ENCODE measurements around the gene NOCT.

The NOCT gene

DNA sequence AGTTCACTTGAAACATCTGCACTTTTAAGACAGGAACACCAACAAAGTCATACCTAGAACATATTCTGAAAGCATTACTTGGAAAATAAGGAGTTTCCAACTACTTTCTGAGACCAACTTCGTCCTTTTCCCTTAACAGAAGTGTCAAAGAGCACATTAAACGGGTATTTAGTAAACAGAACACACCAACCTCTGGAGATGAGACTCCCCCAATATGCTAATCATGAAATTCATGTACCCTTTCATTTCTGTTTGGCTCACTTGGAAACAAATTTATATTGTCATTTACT lies 69.2 kb downstream of the NOCT start:
- no peak for DNase-seq (ENCODE audit: low read depth)
- no peaks in the 10 kb centered on the region for H3K36me3 ChIP-seq (ENCODE audit: control insufficient read depth, insufficient read depth, low read length, severe bottlenecking)
- H3K4me1 ChIP-seq (ENCODE audit: control insufficient read depth, insufficient read depth, low read length), result peaks cover 26% of the 10 kb centered on the region
- no peaks in the 10 kb centered on the region for H3K27me3 ChIP-seq (replicated peaks; ENCODE audit: control insufficient read depth, insufficient read depth, low read length)
- peak overlapping the region; percentile 98 for H3K4me3 ChIP-seq (ENCODE audit: low read length)
- peak overlapping the region; percentile 95 for H3K9ac ChIP-seq (ENCODE audit: low read length)
- H3K9me3 ChIP-seq (ENCODE audit: control insufficient read depth, low read length), result no peaks in the 10 kb centered on the region

DNA sequence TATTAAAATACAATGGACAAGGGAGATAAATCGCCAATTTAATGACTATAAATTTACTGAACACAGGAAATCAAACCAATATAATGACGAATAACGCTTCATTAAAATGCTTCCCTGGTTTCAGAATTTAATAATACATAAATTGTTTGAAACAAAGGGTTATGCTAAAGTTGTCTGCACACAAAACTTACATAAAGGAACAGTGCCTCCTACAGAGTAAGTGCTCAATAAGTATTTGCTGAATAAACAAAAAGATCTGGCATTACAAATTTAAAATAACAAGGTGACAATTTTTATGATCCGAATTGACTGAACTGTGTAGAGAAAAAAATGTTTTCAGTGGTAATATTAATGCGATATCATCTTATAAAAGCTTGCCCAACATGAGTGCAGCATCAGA lies 69.6 kb downstream of the NOCT start:
- Histone ChIP-seq H3K4me1 (ENCODE audit: control insufficient read depth, insufficient read depth, low read length) (peaks cover 26% of the 10 kb centered on the region), H3K36me3 (ENCODE audit: control insufficient read depth, insufficient read depth, low read length, severe bottlenecking) (no peaks in the 10 kb centered on the region), H3K4me3 (ENCODE audit: low read length) (peak overlapping the region; percentile 98), H3K9me3 (ENCODE audit: control insufficient read depth, low read length) (no peaks in the 10 kb centered on the region), H3K9ac (ENCODE audit: low read length) (peak overlapping the region; percentile 95), H3K27me3 (replicated peaks; ENCODE audit: control insufficient read depth, insufficient read depth, low read length) (no peaks in the 10 kb centered on the region)
- peak; percentile 58 for DNase-seq (ENCODE audit: low read depth)

DNA sequence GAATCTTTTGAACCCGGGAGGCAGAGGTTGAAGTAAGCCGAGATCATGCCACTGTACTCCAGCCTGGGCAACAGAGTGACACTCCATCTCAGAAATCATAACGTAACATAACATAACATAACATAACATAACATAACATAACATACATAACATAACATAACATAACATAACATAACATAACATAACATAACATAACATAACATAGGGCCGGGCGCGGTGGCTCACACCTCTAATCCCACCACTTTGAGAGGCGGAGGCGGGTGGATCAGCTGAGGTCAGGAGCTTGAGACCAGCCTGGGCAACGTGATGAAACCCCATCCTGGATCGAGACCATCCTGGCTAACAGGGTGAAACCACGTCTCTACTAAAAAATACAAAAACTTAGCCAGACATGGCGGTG lies 76.7 kb downstream of the NOCT start:
- Histone ChIP-seq H3K4me1 (ENCODE audit: control insufficient read depth, insufficient read depth, low read length) (no peaks in the 10 kb centered on the region), H3K27me3 (replicated peaks; ENCODE audit: control insufficient read depth, insufficient read depth, low read length) (no peaks in the 10 kb centered on the region), H3K9ac (ENCODE audit: low read length) (no peak overlapping the region), H3K9me3 (ENCODE audit: control insufficient read depth, low read length) (no peaks in the 10 kb centered on the region), H3K4me3 (ENCODE audit: low read length) (no peak overlapping the region), H3K36me3 (ENCODE audit: control insufficient read depth, insufficient read depth, low read length, severe bottlenecking) (no peaks in the 10 kb centered on the region)
- DNase-seq (ENCODE audit: low read depth), result no peak
